GM23248 (cell line): ENCODE measurements around the gene UNC5C.

Source experiments
- EZH2 ChIP-seq: fragments of 200-600 bp; sonication (generic); IDR thresholded peaks from 2 replicates; pipeline ENCODE4 v1.6.1; 2018; ENCODE audit warnings: antibody characterized with exemption, mild to moderate bottlenecking; ENCODE audit not compliant: insufficient read depth, poor library complexity, severe bottlenecking
- EZH2phosphoT487 ChIP-seq: fragments of 200-600 bp; sonication (generic); IDR thresholded peaks from 2 replicates; pipeline ENCODE4 v1.6.1; 2018; ENCODE audit warnings: antibody characterized with exemption, moderate library complexity, mild to moderate bottlenecking, low read depth; ENCODE audit not compliant: insufficient read depth

- TF ChIP-seq EZH2 (no peak), EZH2phosphoT487 (no peak)
Observed at GRCh38 chr4:95296052-95296451, 252.7 kb downstream of the UNC5C start.
